Uterus (tissue), 4 donors: ENCODE data around the gene FOXO4. TPM values are rescaled to one million over a fixed set of nuclear protein-coding genes. Genes with fewer than 3 reads are reported as not detected.

Source experiments
- DNase-seq, 2 donors: peaks; one replicate each; pipeline ENCODE4 v3.0.0-alpha.2; 2019 to 2020
- H3K27ac ChIP-seq, 2 donors: fragments of 200-600 bp; sonication (generic); 1 replicate in 1 of 2; 2 replicates in 1 of 2; pipeline ENCODE4 v1.5.1; 2016 to 2018
- H3K27me3 ChIP-seq, 2 donors: fragments of 200-600 bp; sonication (generic); one replicate each; pipeline ENCODE4 v1.5.1; 2018 to 2019; ENCODE audit warnings: control low read depth in 1 of 2
- H3K36me3 ChIP-seq, 2 donors: fragments of 200-600 bp; sonication (generic); one replicate each; pipeline ENCODE4 v1.5.1; 2019; ENCODE audit warnings: control low read depth in 1 of 2
- H3K4me1 ChIP-seq, 2 donors: fragments of 200-600 bp; sonication (generic); one replicate each; pipeline ENCODE4 v1.5.1; 2018 to 2019; ENCODE audit warnings: control low read depth in 1 of 2
- H3K4me3 ChIP-seq, 2 donors: fragments of 200-600 bp; sonication (generic); 1 replicate in 1 of 2; 2 replicates in 1 of 2; pipeline ENCODE4 v1.5.1; 2018 to 2019; ENCODE audit warnings: mild to moderate bottlenecking in 1 of 2
- H3K9me3 ChIP-seq, 2 donors: fragments of 200-600 bp; sonication (generic); one replicate each; pipeline ENCODE4 v1.5.1; 2019; ENCODE audit warnings: control low read depth in 1 of 2
- CTCF ChIP-seq, 4 experiments: fragments of 200-600 bp in 2 of 4; fragments of 450-650 bp in 2 of 4; sonication (generic) in 2 of 4; IDR thresholded peaks; one replicate each; pipeline ENCODE4 v1.5.1; 2016 to 2019; ENCODE audit warnings: antibody characterized with exemption in 4 of 4, mild to moderate bottlenecking in 2 of 4, moderate library complexity in 1 of 4
- POLR2A ChIP-seq, 2 donors: fragments of 450-650 bp; IDR thresholded peaks; one replicate each; pipeline ENCODE4 v1.6.1; 2016; ENCODE audit warnings: antibody characterized with exemption in 2 of 2, mild to moderate bottlenecking in 1 of 2, moderate library complexity in 1 of 2
- intact Hi-C: fragments of 100-400 bp; cut with DNase I; formaldehyde crosslinking; loops from one replicate; pipeline ENCODE4 v1.15.1; 2023; ENCODE audit warnings: low total_unique reads
- total RNA-seq, 4 donors: library from RNA; depleted of rRNA in 3 of 4; stranded (reverse); fragments of >200 nt in 3 of 4; gene quantifications; one replicate each; pipeline versions ENCODE4 v1.1.0 to v1.2.4, GENCODE V29; 2014 to 2023
- donor health status: DM: yes; HTN: yes; CAD: no.

FOXO4 gene
- total RNA-seq, 4 donors from 2014 or later = 7.9 to 40.6 (median 10.1) TPM

GRCh38 chrX:71131510-71131909, 35.9 kb downstream of the FOXO4 start:
- no peaks in the 10 kb centered on the region for H3K9me3 ChIP-seq
- no peaks in the 10 kb centered on the region for H3K4me1 ChIP-seq
- no peaks in the 10 kb centered on the region for H3K27me3 ChIP-seq
- H3K4me3 ChIP-seq = no peak overlapping the region
- TF ChIP-seq POLR2A (IDR thresholded peaks at IDR 0.05) = no peak
- TF ChIP-seq CTCF (IDR thresholded peaks at IDR 0.05) = no peak
- no peak for DNase-seq
- intact Hi-C loops = no loop called here
- no peaks in the 10 kb centered on the region for H3K36me3 ChIP-seq
- H3K27ac ChIP-seq = no peak overlapping the region

GRCh38 chrX:71140440-71140839, 44.8 kb downstream of the FOXO4 start:
- DNase-seq = no peak
- H3K27ac ChIP-seq = no peak overlapping the region
- H3K4me3 ChIP-seq = no peak overlapping the region
- H3K4me1 ChIP-seq = no peaks in the 10 kb centered on the region
- intact Hi-C loops = no loop called here
- no peaks in the 10 kb centered on the region for H3K9me3 ChIP-seq
- H3K27me3 ChIP-seq = no peaks in the 10 kb centered on the region
- H3K36me3 ChIP-seq = no peaks in the 10 kb centered on the region
- TF ChIP-seq CTCF (IDR thresholded peaks at IDR 0.05) = no peak
- TF ChIP-seq POLR2A (IDR thresholded peaks at IDR 0.05) = no peak

- Histone ChIP-seq H3K4me1 (no peaks in the 10 kb centered on the region), H3K27me3 (no peaks in the 10 kb centered on the region), H3K4me3 (no peak overlapping the region), H3K36me3 (no peaks in the 10 kb centered on the region), H3K27ac (peak overlapping the region in 1 of 2 donors; percentile 21), H3K9me3 (no peaks in the 10 kb centered on the region)
- peak; percentile 54 to 58 for DNase-seq
- TF ChIP-seq POLR2A (IDR thresholded peaks at IDR 0.05) = no peak
- TF ChIP-seq CTCF (IDR thresholded peaks at IDR 0.05) = no peak
- intact Hi-C loops = no loop called here
Observed at GRCh38 chrX:71143508-71143907, 47.9 kb downstream of the FOXO4 start.

- no peak within 1 kb of the TSS for H3K27ac ChIP-seq
- H3K27me3 ChIP-seq = no peaks in the 10 kb centered on the region
- peak within 1 kb of the TSS; percentile 11 to 20 for H3K4me3 ChIP-seq
- no peaks in the 10 kb centered on the region for H3K36me3 ChIP-seq
- TF ChIP-seq POLR2A (IDR thresholded peaks at IDR 0.05) = no peak
- TF ChIP-seq CTCF (IDR thresholded peaks at IDR 0.05) = no peak
- no peaks in the 10 kb centered on the region for H3K9me3 ChIP-seq
- intact Hi-C loops = no loop called here
- no peaks in the 10 kb centered on the region for H3K4me1 ChIP-seq
- DNase-seq = no peak
Observed at GRCh38 chrX:71144651-71145050, 49.0 kb downstream of the FOXO4 start, which contains the start of gene NLGN3. NLGN3 (plus strand) TSS chrX:71144841; CDS start chrX:71147750, 2,909 bp downstream.

GRCh38 chrX:71147496-71148277, 52.0 kb downstream of the FOXO4 start:
- H3K27me3 ChIP-seq = no peaks in the 10 kb centered on the region
- no peak for TF ChIP-seq CTCF (IDR thresholded peaks at IDR 0.05)
- no peak for TF ChIP-seq POLR2A (IDR thresholded peaks at IDR 0.05)
- no peaks in the 10 kb centered on the region for H3K36me3 ChIP-seq
- intact Hi-C loops = no loop called here
- DNase-seq = no peak
- no peak overlapping the region for H3K27ac ChIP-seq
- H3K4me3 ChIP-seq = no peak overlapping the region
- no peaks in the 10 kb centered on the region for H3K4me1 ChIP-seq
- H3K9me3 ChIP-seq = no peaks in the 10 kb centered on the region
